Progenitor cell of endocrine pancreas (in vitro differentiated cells): ENCODE measurements around the gene LDB3. TPM values are rescaled to one million over a fixed set of nuclear protein-coding genes. Genes with fewer than 3 reads are reported as not detected.

Source experiments
- DNase-seq: peaks from one replicate; pipeline ENCODE4 v3.0.0; 2021; ENCODE audit warnings: low spot score; ENCODE audit not compliant: unreplicated experiment
- H3K27ac Mint-ChIP-seq: 2 replicates; pipeline ENCODE4 v1.8.0; 2021; ENCODE audit warnings: mild to moderate bottlenecking, moderate library complexity, mixed read lengths
- H3K27me3 Mint-ChIP-seq: 2 replicates; pipeline ENCODE4 v1.8.0; 2021; ENCODE audit warnings: mixed read lengths
- H3K36me3 Mint-ChIP-seq: 2 replicates; pipeline ENCODE4 v1.8.0; 2022; ENCODE audit warnings: mixed read lengths; ENCODE audit not compliant: insufficient read depth
- H3K4me1 Mint-ChIP-seq: 2 replicates; pipeline ENCODE4 v1.8.0; 2021; ENCODE audit warnings: low read depth, mixed read lengths
- H3K4me3 Mint-ChIP-seq: 2 replicates; pipeline ENCODE4 v1.8.0; 2021; ENCODE audit warnings: low read depth, mild to moderate bottlenecking, moderate library complexity, mixed read lengths
- H3K9me3 Mint-ChIP-seq: 2 replicates; pipeline ENCODE4 v1.8.0; 2021; ENCODE audit warnings: low read depth, mixed read lengths
- total RNA-seq: library from RNA; stranded (reverse); gene quantifications from 2 replicates; pipeline ENCODE4 v1.2.1, GENCODE V29; 2021
- TF ChIP-seq, protein P1 (sequence below): fragments of 200-600 bp; sonication (generic); IDR thresholded peaks from one replicate; pipeline ENCODE4 v1.5.0; 2021; ENCODE audit warnings: antibody characterized with exemption, mild to moderate bottlenecking; ENCODE audit not compliant: unreplicated experiment

LDB3 gene
- total RNA-seq, 1 donor from 2014 or later, result 0.26 TPM

DNA sequence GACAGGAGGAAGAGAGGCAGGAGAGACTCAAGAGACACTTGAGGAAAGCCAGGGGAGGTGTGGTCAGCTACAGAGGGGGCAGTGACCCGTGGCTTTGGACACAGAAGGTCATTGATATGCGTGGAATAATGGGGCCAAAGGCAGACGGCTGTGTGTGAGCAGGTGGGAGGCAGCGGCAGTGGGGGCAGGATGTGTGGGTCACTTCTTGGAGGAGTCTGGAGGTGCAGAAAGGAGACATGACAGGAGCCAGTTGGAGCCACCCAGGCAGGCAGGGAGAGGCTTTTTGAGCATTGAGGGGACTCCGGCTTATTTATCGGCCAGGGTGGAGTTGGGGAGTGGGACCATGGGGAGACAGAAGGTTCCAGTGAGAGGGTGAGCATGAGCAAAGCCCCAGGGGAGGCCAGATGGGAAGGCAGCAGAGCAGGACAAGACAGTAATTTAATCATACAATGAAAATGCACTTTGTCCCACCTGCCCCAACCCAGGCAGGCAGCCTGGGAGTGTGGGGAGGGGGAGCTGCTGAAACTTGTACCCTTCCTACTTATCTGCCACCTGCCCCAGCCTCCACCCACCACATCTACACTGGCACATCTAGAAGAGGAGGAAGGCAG lies 5.0 kb downstream of the LDB3 start:
- no peak overlapping the region for H3K4me3 Mint-ChIP-seq
- peaks cover 26% of the 10 kb centered on the region for H3K4me1 Mint-ChIP-seq
- peaks cover 8% of the 10 kb centered on the region for H3K27me3 Mint-ChIP-seq
- TF ChIP-seq, protein P1, sequence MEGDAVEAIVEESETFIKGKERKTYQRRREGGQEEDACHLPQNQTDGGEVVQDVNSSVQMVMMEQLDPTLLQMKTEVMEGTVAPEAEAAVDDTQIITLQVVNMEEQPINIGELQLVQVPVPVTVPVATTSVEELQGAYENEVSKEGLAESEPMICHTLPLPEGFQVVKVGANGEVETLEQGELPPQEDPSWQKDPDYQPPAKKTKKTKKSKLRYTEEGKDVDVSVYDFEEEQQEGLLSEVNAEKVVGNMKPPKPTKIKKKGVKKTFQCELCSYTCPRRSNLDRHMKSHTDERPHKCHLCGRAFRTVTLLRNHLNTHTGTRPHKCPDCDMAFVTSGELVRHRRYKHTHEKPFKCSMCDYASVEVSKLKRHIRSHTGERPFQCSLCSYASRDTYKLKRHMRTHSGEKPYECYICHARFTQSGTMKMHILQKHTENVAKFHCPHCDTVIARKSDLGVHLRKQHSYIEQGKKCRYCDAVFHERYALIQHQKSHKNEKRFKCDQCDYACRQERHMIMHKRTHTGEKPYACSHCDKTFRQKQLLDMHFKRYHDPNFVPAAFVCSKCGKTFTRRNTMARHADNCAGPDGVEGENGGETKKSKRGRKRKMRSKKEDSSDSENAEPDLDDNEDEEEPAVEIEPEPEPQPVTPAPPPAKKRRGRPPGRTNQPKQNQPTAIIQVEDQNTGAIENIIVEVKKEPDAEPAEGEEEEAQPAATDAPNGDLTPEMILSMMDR, result no peak
- no peak for DNase-seq
- no peaks in the 10 kb centered on the region for H3K9me3 Mint-ChIP-seq
- H3K27ac Mint-ChIP-seq, result no peak overlapping the region
- H3K36me3 Mint-ChIP-seq, result no peaks in the 10 kb centered on the region

DNA sequence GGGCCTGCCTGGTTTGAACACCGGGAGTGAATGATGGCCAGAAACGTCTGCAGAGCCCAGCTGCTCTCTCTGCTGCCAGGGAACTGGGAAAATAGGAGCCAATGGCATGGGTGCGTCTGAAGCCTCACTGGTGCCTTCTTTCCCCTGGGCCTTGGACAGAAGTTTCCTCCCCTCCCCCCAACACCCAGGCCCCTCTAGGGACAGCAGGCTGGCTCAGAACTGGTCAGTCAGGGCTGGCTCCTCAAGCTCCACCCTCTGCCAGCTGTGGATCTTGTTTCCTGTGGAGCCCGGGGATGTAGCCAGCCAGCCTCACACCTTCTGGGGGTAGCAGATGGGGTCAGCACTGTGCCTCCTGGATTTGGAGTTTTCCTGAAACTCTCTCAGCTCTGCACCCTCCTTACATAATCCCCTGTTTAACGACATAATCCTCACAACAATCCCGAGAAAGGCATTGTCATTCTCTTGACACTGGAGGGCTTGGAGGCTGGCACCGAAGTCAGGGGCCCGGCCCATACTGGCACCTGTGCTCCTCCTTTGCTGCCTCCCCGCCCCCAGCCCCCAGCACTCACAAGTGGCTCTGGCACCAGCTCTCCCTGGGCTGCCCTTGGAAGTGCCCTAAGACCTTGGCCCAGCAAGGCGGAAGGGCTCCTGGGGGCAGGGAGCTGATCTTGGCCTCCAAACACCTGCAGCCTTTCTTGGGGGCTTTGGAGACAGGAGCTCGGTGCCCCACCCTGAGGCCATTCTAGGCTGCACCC lies 5.7 kb downstream of the LDB3 start:
- Mint-ChIP-seq H3K4me1 (peaks cover 21% of the 10 kb centered on the region), H3K4me3 (no peak overlapping the region), H3K27me3 (peaks cover 5% of the 10 kb centered on the region), H3K27ac (no peak overlapping the region), H3K9me3 (no peaks in the 10 kb centered on the region), H3K36me3 (no peaks in the 10 kb centered on the region)
- TF ChIP-seq, protein P1, result no peak
- DNase-seq, result no peak

DNA sequence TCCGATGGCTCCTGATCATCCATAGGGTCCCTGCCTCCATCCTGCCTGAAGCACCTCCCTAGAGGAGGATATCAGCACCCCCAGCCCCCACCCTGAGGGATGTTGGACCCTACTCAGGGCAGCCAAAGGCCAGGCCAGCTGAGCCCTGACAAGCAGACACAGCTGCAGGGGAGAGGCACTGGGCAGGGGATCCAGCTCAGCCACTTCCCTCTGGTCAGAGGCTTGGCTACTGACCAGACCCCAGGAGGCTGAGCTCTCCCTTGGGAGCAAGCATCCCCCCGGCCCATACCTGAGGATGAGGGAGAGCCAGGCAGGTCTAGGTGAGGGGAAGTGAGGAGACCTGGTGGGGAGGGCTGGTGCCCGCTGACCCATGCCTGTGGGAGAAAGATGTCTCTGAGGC lies 6.6 kb downstream of the LDB3 start:
- H3K9me3 Mint-ChIP-seq, result no peaks in the 10 kb centered on the region
- TF ChIP-seq, protein P1, result no peak
- peaks cover 21% of the 10 kb centered on the region for H3K4me1 Mint-ChIP-seq
- no peak overlapping the region for H3K4me3 Mint-ChIP-seq
- DNase-seq, result no peak
- no peak overlapping the region for H3K27ac Mint-ChIP-seq
- peaks cover 5% of the 10 kb centered on the region for H3K27me3 Mint-ChIP-seq
- no peaks in the 10 kb centered on the region for H3K36me3 Mint-ChIP-seq

DNA sequence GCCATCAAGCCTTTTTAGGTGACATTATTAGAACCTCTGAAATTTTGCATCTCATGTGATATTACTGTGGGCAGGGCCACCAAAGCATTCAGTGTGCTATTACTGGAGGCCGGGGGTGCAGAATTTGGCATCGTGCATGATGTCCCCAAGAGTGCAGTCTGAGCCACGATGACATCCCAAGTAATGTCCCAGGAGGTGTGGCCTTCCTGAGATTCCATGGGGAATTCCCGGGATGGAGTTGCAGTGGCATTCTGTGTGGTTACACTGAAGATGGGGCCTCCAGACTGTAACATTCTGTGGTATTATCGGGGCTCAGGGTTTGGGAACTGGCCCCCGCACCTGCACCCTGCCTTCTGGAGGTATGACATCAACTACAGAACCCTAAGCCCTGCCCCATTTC lies 9.1 kb downstream of the LDB3 start:
- TF ChIP-seq, protein P1, result no peak
- no peak overlapping the region for H3K27ac Mint-ChIP-seq
- H3K4me1 Mint-ChIP-seq, result peaks cover 8% of the 10 kb centered on the region
- peaks cover 5% of the 10 kb centered on the region for H3K27me3 Mint-ChIP-seq
- DNase-seq, result no peak
- no peaks in the 10 kb centered on the region for H3K36me3 Mint-ChIP-seq
- no peaks in the 10 kb centered on the region for H3K9me3 Mint-ChIP-seq
- H3K4me3 Mint-ChIP-seq, result no peak overlapping the region

DNA sequence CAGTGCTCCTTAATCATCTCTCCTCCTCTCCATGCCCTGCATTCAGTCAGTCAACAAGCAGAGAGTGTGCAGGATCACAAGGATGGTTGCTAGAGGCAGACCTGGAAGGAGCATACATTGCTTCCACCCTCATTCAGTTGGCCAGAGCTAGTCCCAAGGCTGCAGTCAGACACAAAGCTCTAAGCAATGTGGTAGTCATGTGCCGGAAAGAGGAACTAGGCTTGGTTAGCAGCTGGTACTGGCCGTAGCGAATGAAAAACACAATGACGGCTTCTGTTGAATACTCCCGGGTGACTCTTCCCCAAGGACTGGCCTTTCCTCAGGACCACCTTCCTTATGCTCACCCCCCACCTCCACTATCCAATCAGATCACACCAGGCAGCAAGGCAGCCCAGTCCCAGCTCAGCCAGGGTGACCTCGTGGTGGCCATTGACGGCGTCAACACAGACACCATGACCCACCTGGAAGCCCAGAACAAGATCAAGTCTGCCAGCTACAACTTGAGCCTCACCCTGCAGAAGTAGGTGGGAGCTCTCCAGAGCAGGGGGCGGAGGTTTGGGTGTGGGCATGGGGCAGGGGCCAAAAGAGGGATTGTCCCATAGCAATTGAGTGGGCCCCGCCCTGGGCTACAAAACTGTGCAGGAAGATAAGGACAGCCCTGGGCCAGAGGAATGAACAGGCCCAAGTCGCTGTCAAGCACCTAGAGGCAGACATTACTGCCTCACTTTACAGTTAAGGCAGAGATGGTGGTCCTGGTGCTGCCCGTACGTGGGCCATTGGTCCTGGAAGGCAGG lies 10.9 kb downstream of the LDB3 start:
- Mint-ChIP-seq H3K27me3 (peaks cover 12% of the 10 kb centered on the region), H3K9me3 (no peaks in the 10 kb centered on the region), H3K4me1 (no peaks in the 10 kb centered on the region), H3K36me3 (no peaks in the 10 kb centered on the region), H3K4me3 (no peak overlapping the region), H3K27ac (no peak overlapping the region)
- TF ChIP-seq, protein P1, result no peak
- DNase-seq, result no peak
